ENCODE measurements around the gene CTNNA2.

The CTNNA2 gene

DNA sequence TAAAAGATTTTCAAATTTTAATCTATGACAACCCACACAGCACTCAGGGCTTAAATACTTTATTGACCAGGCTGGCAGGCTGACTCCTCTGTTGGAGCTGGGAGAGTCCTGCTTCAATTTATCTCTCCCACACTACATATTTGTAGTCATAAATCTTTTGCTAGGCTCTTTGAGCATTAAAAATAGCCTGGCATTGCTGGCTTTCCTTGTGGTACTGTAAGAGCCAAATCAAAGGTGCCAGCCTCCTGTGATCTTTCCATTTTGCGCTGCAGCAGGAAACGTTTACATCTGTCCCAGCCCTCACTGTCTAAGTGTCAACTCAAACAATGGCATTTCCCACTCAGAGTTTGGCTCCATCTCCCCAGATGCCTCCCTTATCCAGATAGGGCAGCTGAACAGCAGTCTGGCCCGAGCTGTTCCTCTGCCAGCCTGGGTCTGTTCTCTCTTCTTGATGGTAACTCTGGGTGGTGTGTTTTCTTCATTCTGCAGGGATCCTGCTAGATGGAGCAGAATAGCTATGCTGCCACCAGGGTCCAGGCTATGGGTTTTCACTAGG lies 729.6 kb downstream of the CTNNA2 start:
- no peak for FAIRE-seq

DNA sequence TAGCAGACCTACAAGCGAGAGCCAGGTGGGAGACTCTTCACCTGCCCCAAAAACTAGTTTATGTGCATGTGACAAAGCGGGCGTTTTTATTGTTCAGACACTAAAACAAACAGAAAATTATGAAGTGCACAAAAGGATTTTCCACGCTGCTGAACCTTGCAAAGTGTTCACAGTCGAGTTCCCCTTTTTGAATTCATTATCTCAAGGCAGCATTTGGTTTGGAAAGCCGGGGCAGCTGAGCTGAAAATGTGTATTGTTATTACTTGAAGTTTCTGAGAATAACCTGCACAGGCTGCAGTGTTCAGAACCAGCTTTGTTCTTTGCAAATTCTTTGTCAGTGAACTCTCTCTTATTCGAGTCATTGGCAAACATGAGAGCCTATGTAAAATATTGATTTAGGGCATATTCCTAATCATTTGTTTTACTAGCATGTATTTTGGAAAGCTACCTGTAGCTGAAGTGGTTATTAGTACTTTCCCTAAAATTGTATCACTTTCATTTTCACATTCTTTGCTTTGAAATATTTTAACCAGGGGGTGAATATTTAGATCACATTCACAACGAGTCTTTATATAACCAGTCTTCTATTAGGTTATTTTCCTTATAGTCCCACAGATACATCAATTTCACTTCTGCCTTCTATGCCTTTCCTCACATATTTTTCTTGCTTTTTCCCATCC lies 732.2 kb downstream of the CTNNA2 start:
- FAIRE-seq: no peak

DNA sequence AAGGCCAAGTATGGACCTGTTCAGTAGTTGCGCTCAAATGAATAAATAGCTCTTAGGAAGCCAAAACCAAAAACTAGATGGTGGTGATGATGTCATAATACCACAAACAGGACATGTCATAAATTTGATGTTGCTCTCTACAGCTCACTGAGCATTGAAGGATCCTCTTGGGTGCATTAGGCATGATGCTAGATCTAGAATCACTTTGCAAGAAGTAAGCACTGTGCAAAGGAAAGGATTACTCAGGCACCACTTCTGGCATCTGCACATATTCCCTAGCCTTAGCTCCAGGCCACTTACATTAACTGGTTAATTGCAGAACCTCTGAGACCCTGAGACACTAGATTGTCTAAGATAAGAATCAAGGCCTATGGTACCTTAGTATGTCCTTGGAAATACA lies 733.7 kb downstream of the CTNNA2 start:
- FAIRE-seq: no peak

DNA sequence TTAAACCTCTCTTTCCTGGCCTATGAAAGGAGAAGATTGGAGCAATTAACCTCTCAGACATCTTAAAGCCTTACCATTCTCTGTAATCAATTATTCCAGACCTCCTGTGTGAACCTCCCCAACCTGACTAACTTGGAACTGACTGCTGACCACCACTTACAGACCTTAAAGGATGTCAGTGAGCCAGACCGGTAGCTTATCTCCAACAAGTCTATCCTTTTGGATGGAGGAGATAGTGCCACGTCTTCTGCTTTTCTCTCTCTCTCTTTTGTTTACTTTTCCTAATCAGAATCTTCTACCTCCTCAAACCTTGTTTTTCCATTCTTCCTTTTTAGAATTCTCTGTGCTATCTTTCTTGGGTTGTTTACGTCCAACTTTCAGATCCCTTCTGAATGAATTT lies 734.5 kb downstream of the CTNNA2 start:
- FAIRE-seq: no peak

DNA sequence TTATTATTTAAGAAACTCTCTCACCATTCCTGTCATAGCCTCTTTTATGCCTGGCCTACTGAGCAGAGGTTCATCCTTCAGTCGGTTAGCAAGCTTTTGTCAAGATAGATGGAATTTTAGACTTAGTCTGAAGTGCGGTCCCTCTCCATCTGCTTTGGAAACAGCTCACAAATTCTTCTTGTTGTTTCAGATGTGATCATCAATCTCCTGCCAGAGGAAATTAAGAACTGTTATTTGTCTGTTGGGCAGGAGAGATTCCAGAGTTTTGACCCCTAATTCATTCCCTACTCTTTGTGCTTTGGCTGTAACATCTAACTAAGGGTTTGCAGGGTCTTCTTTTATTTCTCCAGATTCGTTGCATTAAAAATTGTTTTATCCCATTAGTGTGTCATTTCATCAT lies 735.3 kb downstream of the CTNNA2 start:
- no peak for FAIRE-seq

DNA sequence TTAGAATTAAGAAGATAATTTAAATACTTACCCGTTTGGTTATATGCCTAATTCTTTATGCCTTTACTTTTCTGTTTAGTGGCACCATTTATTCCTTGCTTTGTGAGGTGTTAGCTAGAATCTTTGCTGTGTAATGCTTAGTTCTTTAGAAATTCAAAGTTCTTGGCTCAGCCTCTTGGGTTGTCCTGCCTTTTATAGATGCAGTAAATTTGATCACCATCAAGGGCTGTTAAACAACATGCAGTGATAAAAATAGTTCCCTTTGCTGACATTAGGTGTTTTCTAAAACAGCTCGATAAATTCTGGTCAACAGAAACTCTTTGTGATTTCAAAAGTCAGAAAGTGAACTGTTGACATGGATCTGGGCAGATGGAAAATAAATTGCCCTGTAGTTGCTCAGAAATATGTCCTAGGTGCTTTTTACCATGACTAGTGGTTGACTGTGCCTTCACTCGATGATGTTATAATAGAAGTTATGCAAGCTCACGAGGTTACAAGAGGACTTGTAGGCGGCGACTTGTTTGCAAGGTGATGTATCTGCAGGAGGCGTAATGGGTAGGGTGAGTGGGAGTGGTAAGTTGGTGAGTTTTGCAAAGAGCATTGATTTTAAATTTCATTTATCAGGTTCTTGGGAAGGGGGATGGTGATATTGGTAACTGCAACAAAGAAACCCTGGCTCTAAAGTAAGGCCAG lies 739.6 kb downstream of the CTNNA2 start:
- no peak for FAIRE-seq

DNA sequence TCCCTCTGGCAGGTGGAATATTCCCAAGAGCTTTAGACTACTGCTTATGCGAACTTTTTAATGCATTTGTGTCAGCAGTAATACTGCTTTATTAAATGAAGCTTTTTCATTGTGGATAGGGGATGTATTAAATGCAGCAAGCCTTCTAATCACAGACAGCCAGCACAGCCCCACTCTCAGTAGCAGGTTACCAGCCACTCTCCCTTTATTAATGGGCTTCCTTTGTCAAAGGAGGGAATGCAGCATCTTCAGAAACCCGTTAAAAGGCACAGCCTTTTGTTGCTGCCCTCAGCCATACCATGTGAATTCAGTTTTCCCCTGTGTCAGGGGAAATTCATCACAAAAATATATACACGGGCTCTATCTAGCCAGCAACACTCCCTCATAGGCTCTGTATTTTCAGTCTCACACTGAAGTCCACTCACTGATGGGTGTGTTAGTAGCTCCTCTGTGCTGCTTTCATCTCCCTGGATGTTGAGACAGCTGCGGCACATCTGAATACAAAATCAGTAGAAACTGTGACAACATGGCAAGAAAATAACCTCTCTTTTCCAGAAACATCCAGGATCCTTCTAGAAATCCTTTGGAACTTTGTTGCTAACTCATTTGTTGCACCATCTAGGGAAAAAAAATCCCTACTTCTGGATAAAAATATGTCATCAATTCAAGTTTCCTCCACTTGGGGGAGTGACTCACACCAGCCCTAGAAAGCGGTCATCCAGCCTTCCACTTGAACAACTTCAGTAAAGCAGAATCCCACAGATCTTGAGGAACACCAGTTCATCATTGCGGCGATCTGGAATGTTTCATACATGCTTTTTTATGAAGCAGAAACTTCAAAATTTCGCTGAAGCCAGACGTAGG lies 743.3 kb downstream of the CTNNA2 start:
- FAIRE-seq: peak; percentile 61

DNA sequence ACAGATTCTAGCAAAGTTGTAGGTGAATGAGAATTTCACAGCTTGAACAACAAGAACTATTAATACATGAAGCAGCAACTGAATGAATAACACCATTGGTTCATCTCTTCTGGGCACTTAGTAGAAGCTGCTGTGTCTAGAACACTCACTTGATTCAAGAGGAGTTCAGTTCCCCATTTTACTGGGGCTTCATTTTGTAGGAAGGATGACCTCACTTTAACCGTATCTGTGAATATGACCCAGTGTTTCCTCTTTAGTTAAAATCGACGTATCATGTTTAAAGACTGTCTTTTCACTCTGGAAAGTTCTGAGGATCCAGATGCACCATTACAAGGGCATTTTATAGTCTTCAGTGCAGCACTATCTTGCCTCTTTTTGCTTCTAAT lies 743.9 kb downstream of the CTNNA2 start:
- no peak for FAIRE-seq

DNA sequence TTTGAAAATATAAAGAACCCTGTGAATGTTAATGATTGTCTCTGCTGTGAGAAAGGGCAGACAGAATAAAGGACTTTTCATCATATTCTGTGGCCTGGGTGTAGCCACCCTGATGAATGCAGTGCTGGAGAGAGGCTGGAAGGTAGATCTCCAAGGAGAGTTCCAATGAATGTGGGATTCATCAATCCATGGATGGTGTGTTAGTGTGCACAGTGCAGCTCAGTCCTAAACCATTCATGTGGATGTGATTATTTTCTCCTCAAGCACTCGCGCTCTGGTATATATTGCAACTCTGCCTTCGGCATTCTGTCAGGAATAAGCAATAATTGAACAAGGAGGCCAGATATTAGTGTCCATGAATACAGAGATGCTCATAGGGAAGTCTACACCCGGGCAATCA lies 744.6 kb downstream of the CTNNA2 start:
- FAIRE-seq: no peak

DNA sequence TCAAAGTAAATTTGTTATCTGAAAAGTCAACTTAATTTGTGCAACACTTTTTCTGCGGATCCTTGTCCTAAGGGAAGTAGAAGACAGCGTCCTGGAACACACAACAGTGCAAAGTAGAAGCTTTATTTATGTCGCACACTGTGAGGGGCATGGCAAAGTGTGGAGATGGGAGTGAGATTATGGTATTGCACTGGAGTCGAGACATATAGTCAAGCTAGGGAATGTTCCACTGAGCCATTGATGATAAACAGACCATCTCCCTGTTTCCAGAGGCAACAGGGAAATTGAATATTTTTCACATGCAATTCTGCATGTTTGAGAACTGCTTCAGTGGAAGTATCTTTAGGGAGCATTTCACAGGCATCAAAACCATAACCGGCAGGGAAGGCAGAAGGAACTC lies 745.5 kb downstream of the CTNNA2 start:
- no peak for FAIRE-seq

DNA sequence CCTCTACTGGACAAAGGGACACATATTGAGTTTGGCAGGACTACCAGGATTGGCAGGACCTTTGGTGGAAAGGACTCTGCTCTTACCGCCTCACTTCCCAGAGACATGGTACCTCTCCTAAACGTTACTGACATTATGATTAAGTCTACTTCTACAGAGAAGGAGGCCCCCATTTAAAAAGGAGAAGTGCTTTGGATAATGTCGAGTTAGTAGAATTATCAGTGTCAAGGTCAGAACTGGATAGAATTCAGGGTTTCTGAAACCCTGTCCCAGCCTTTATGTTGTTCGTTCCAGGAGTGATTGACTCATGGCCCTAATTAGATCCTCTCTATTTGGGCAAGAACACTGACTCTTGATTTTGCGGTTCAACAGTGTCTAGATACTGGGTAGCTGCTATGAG lies 745.9 kb downstream of the CTNNA2 start:
- FAIRE-seq: no peak

DNA sequence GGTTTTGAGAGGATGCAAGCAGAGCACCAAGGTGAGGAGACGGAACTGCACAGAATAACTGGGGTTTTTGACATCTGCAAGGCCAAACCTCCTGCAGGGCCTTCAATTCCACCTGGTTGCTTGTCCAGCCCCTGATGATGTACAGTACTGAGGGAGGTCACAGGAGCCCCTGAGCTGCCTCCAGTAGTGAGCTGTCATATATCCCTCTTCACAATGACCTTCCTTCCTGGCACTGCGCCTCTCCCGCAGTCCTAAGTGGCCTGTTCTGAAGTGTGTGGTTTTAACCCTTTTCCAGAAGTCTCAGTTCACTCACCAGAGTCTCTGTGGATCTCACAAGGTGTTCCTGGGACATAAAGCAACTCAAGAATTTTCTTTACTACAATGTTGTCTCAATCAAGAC lies 746.4 kb downstream of the CTNNA2 start:
- FAIRE-seq: no peak

DNA sequence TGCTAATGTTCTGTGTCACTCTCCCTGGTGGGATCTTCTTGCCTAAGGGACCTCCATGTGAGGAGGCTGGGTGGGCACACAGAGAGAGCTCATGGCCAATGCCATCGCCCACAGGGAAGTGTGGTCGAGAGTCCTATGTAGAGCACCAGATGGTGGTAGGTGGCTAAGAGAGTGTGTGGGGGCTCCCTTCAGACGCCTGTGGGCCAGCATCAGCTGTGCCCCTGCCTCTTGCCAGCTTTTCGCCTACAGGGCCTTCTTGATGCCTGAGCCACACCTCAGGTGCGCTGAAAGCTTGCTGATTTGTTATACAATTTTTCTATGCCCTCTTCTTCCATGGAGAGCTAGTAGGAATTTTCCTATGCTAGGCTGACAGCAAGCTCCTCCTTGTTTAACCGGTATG lies 753.4 kb downstream of the CTNNA2 start:
- no peak for FAIRE-seq

DNA sequence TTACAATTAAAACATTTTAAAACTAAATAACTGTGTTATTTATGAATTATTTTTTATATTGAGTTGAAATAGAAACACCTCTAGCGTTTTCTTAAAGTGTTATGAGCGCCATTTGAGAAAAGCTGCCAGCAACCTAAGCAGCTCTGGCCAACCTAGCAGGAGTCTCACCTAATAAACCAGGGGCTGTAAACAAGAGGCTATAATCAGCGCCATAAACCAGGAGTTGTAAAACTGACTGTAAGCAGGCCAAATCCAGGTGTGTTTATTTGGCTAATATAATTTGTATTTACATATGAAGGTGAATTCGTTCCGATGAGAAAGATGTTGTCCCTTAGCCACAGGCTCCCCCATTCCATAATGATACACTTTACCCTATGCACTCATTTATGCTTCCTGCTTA lies 757.0 kb downstream of the CTNNA2 start:
- no peak for FAIRE-seq

DNA sequence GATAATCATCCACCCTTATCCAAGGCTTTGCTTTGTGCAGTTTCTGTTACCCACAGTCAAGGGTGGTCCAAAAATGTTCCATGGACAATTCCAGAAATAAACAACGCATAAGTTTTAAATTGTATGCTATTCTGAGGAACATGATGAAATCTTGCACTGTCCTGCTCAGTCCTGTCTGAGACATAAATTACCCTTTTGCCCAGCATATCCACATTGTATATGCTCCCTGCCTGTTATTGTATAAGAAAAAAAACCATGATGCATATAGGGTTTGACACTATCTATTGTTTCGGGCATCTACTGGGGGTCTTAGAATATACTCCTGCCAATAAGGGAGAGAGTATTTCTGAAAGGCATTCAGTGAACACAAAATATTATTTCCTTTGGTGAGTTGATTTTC lies 767.7 kb downstream of the CTNNA2 start:
- FAIRE-seq: no peak

DNA sequence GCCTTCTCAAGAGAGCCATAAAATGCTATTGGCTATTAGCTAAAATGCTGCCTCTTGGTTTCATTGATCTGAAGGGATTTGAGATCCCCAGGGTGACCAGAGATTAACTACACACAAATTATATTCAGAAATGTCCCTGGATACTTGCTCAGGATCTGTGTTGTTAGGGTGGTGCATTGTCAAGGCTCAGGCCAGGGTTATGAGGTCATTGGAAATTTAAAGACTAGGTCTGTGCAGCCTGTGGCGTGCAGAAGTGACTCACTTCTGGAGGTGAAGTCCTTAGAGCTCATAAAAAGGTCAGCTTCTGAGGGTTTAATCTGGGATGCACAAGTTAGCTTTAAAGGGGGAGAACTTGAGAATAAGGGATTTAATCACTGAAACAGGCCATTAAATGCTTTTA lies 768.2 kb downstream of the CTNNA2 start:
- FAIRE-seq: no peak

DNA sequence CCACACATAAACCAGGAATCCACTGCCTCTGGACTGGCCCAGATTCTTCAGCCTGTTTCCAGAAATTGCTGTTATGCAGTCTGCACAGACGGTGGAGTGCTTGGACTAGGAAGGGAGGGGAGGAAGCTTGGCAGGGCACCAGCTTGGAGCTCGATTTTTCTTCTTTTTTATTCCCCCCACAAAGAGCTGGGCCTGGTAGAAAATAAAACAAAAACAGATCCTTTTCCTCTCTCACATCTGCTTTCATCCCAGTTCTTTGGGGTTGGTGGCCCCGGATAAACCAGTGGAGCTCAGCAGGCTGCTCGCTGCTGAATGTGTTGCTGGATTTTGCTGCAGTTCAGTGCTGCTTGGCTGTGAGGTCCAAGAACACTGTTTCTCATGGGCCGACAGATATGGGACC lies 775.7 kb downstream of the CTNNA2 start:
- FAIRE-seq: no peak

DNA sequence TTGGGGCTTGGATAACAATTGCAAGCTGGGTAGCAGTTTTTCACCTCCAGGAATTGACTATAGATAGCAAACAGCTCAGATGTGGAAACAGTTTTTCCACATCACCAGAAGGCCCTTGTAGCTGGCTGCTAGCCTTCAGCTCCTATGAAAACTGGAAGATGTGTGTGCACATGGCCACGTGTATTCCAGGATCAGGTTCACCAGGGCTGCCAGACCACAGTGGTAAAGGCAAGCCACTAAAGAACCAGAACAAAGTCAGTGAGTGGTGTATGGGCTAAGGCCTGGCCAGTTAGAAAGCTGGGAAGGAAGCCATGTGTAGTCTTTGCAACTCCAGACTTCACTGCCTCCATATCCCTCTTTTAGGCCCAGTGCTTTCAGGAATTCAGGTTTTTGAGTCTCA lies 778.8 kb downstream of the CTNNA2 start:
- no peak for FAIRE-seq

DNA sequence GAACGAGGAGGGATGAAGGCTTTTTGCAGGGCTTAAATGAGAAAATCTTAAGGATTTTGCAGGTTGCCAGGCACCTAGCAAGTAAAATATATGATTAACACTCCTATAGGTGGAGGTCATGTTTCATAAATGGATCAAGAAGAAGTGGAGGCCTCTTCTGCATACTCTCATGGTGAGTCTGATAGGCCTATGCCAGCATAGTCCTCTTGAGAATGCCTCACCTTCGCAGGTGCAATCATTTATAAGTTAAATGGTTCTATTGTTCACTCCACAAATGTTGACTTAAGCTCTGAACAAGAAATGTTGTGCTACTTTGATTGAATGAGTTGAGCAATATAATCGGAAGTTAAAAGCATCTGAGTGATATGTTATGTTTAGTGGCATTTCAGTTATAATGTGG lies 779.6 kb downstream of the CTNNA2 start:
- no peak for FAIRE-seq

DNA sequence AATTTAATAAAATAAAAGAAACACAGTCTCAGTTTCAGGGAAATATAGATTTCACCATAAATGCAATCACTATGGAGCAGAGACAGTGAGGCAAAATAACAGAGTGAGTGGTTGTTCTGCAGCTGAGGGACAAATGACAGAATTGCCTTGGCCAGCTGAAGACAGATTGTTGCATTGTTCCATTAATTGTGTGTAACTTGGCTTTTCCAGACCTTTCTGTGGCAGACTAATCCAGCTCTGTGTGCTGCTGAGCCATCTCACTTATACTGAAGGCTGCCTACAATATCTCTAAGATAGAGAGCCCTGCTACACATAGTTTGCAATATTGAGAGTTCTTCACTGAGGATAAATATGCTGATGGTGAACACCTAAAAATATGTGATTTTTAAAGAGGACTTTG lies 780.2 kb downstream of the CTNNA2 start:
- FAIRE-seq: no peak

DNA sequence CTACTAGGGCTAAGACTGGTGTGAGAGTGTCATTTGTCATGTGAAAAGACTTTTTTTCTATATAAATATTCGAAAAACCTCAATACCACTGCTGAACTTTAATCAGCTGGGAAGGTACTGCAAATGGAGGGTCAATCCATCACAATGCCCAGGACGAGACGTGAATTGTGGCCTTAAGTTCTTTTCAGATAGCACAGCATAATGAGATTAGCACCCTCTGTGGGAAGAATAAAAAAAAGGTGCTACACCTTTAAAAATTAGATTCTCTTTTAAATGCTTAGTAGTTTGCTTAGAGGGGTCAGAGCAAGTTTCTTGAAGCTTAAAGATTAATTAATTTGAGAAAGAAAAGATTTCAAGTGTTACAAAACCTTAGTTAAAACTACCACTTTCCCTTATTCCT lies 786.1 kb downstream of the CTNNA2 start:
- no peak for FAIRE-seq

DNA sequence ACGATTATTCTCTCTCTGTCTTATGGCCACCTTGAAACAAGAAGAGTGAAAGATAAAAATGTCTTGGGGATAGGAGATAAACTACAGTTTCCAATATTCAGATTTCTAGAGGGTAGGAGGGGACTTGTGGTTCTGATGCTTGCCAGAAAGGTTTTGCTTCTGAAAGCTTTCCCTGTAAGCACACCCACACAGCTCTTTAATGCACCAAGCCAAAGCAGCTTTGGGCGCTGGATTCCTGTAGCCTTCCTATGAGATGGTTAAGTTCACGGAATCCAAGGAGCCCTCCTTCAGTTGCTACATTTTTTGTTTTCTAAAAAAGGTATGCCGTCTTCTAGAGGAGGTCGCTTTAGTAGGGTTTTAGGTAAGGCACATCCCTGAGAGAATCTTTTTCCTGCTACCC lies 786.8 kb downstream of the CTNNA2 start:
- FAIRE-seq: no peak

DNA sequence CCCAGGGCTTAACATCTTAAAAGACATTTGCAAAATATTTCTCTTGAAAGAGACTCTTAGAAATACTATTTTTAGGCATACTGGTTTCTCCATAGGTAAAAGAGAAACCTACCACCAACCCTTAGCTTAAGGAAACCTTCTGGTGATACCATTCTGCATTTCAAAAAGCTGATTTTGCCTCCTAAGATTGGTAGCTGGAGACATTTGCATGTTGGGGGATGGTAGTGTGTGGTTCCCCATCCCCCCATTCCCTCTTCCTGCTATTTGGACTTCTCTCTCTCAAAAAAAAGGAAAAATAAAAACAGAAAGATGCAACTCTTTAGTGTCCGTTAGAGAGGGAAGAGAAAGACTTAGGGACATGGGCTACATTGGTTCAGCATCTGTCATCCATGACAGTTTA lies 787.5 kb downstream of the CTNNA2 start:
- no peak for FAIRE-seq

DNA sequence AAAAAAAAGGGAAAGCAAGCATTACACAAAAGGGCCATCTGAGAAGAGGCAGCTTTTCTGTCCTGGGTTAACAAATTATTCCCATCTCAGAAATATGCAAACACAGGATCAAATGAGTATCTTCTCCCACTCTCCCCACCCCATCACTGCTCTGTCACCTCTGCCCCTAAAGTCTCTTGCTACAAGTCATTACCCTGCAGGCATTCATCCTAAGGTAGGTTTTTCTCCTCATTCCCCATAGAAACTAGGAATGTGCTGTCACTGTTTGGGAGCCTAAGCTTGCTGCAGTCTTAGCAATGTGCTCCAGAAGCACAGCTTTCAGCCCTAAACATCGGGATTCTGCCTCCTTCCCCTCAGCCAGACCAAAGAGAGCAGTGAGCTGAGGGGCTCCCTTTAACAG lies 788.1 kb downstream of the CTNNA2 start:
- FAIRE-seq: no peak
